Stimulated activated naive CD8-positive, alpha-beta T cell treated with anti-CD3 and anti-CD28 coated beads, Interleukin-15, Interleukin-2, amounts not matched to agents 100 ng/mL and 50 ng/mL, for 24 hours (primary cell): ENCODE results near the gene ACTN2.

ENCODE experiments used
- H3K27ac Mint-ChIP-seq: one replicate; pipeline ENCODE4 v1.8.0; 2021; ENCODE audit warnings: mild to moderate bottlenecking, mixed read lengths
- H3K27me3 Mint-ChIP-seq: one replicate; pipeline ENCODE4 v1.8.0; 2021; ENCODE audit warnings: mixed read lengths
- H3K36me3 Mint-ChIP-seq: one replicate; pipeline ENCODE4 v1.8.0; 2021; ENCODE audit warnings: low read depth, mixed read lengths
- H3K4me1 Mint-ChIP-seq: one replicate; pipeline ENCODE4 v1.8.0; 2021; ENCODE audit warnings: low read depth, mixed read lengths
- H3K4me3 Mint-ChIP-seq: one replicate; pipeline ENCODE4 v1.8.0; 2021; ENCODE audit warnings: mild to moderate bottlenecking, mixed read lengths
- H3K9me3 Mint-ChIP-seq: one replicate; pipeline ENCODE4 v1.8.0; 2021; ENCODE audit warnings: mixed read lengths

The ACTN2 gene

DNA sequence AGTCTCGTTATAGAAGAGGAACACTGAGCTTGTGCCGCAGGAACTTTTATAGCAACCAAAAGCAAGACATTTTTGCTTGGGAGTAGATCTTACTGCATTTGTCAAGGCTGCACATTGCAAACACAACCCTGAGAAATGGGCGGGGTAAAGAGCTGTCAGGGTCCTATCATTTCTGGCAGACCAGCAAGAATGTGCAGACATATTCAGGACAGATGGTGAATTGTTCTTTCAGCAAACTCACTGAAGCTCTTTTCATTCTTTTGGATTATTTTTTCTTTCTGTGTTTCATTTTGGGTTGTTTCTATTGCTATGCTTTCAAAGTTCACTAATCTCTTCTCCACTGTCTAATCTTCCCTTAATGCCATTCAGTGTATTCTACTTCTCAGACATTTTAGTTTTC lies 5.1 kb upstream of the ACTN2 start:
- Mint-ChIP-seq H3K9me3 (peaks cover 5% of the 10 kb centered on the region), H3K27ac (no peak overlapping the region), H3K4me3 (no peak overlapping the region), H3K36me3 (peaks cover 5% of the 10 kb centered on the region), H3K4me1 (peaks cover 11% of the 10 kb centered on the region), H3K27me3 (peaks cover 34% of the 10 kb centered on the region)

- H3K36me3 Mint-ChIP-seq = peaks cover 5% of the 10 kb centered on the region
- H3K27me3 Mint-ChIP-seq = peaks cover 68% of the 10 kb centered on the region
- peaks cover 18% of the 10 kb centered on the region for H3K4me1 Mint-ChIP-seq
- peak overlapping the region; percentile 18 for H3K27ac Mint-ChIP-seq
- H3K4me3 Mint-ChIP-seq = peak overlapping the region; percentile 69
- H3K9me3 Mint-ChIP-seq = peaks cover 5% of the 10 kb centered on the region
These were observed 938 bp upstream of the ACTN2 start for GRCh38 chr1:236685205-236685916.

DNA sequence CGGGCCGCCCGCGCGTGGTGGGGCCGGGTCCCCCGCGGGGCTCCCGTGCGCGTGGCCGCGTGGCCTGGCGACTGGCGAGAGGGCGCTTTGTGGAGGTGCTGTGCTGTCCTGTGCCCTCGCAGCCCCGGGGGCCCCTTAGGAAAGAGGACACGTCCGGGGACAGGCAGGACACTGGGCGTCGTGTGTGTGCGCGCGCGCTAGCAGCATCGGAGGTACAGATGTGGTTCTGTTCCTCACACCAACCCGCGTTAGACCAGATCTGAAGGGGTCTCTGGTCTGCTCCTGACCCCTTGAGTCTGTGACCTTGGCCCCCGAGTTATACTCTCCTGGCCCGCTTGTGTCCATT lies 489 bp downstream of the ACTN2 start:
- Mint-ChIP-seq H3K9me3 (peaks cover 5% of the 10 kb centered on the region), H3K27ac (no peak overlapping the region), H3K27me3 (peaks cover 69% of the 10 kb centered on the region), H3K4me1 (peaks cover 18% of the 10 kb centered on the region), H3K4me3 (peak overlapping the region; percentile 23), H3K36me3 (peaks cover 5% of the 10 kb centered on the region)

DNA sequence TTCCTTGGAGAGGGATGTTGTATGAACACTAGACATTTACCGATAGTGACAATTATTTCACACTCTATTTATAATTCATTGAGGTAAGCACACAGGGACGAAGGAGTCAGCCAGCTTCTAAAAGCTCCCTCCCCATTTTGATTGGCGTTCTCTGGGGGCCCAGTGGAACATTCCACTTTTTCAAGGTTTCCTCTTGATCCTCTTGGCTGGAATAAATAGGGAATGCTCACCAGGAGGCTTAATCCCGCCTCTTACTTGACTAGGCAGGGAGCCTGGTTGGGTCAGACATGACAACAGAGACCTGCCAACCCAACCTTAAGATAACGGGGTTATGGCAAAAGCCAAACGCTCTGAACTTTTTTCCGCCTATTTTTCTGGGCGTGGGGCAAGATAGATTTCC lies 974 bp downstream of the ACTN2 start:
- no peak overlapping the region for H3K27ac Mint-ChIP-seq
- H3K36me3 Mint-ChIP-seq = peaks cover 5% of the 10 kb centered on the region
- peaks cover 70% of the 10 kb centered on the region for H3K27me3 Mint-ChIP-seq
- H3K9me3 Mint-ChIP-seq = peaks cover 5% of the 10 kb centered on the region
- peaks cover 18% of the 10 kb centered on the region for H3K4me1 Mint-ChIP-seq
- peak overlapping the region; percentile 23 for H3K4me3 Mint-ChIP-seq

- Mint-ChIP-seq H3K9me3 (peaks cover 5% of the 10 kb centered on the region), H3K27me3 (peaks cover 75% of the 10 kb centered on the region), H3K4me1 (peaks cover 18% of the 10 kb centered on the region), H3K4me3 (no peak overlapping the region), H3K36me3 (peaks cover 5% of the 10 kb centered on the region), H3K27ac (no peak overlapping the region)
These were observed 2.4 kb downstream of the ACTN2 start for GRCh38 chr1:236688705-236689104.

DNA sequence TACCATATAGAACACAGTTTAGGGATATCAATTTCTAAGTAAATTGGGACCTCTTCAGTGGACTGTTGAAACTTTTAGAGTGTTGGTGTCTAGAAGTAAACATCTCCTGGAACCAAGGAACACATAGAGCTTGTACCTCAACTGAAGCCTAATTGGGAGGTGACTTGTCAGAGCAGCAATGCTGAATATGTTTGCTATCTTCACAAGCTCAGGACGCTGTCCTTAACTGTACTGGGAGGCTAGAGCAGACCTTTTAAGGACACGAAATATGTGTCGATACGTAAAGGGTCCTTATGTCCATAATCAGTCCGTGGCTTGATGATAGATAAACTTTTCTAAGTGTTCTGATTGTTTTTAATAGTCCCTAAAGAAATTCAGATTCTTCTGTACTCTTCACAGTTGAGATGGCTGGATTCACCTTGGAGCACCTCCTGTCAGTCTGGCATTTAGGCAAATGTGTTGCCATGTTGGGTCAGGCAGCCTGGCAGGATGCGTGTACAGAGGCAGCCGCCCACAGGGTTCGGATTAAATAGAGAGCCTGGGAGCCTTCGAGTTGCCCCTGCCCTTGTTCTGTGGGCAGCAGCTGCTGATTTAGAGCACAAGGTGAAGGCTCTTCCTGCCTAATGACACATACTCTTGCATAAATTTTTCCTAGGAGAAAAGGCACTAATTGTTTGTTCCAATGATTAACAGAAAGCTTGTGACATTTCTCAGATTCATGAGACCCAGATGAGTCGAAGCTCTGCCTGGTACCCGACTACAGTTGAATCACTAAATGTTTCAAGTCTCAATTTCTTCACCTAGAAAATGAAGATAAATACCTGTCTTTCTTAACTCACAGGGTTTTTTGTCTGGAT lies 3.6 kb downstream of the ACTN2 start:
- Mint-ChIP-seq H3K9me3 (peaks cover 5% of the 10 kb centered on the region), H3K4me3 (no peak overlapping the region), H3K27me3 (peaks cover 73% of the 10 kb centered on the region), H3K36me3 (peaks cover 5% of the 10 kb centered on the region), H3K27ac (no peak overlapping the region), H3K4me1 (peaks cover 18% of the 10 kb centered on the region)

DNA sequence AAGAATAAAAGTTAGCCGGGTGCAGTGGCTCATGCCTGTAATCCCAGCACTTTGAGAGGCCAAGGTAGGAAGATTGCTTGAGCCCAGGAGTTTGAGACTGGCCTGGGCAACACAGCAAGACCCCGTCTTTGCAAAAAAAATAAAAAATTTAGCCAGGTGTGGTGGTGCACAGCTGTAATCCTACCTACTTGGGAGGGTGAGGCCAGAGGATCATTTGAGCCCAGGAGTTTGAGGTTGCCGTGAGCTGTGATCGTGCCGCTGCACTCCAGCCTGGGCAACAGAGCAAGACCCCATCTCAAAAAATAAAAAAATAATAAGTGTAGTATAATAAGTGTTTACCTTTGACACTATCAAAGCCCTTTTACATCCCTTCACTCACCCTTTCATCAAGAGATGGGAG lies 5.0 kb downstream of the ACTN2 start:
- H3K27me3 Mint-ChIP-seq = peaks cover 62% of the 10 kb centered on the region
- H3K4me1 Mint-ChIP-seq = peaks cover 10% of the 10 kb centered on the region
- no peak overlapping the region for H3K4me3 Mint-ChIP-seq

DNA sequence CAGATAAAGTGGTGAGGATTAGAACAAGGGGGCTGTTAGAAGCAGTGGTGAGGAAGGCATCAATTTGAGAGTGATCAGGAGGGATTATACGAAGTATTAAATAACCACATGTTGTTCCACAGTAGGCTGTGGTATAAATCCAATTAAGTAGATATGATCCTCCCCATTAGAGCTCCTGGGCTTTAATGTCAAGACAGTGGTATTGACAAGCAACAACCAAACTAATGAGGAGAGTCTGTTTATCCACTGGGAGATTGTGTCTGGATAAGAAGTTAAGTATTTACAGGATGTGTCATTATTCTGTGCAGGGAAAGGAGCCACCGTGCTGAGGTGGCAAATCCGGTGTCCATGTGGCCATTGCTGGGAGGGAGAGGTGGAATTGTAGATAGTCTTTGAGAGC lies 5.8 kb downstream of the ACTN2 start:
- H3K4me3 Mint-ChIP-seq = no peak overlapping the region
- no peaks in the 10 kb centered on the region for H3K9me3 Mint-ChIP-seq
- no peaks in the 10 kb centered on the region for H3K36me3 Mint-ChIP-seq
- H3K27ac Mint-ChIP-seq = no peak overlapping the region
- H3K27me3 Mint-ChIP-seq = peaks cover 57% of the 10 kb centered on the region
- H3K4me1 Mint-ChIP-seq = peaks cover 6% of the 10 kb centered on the region

More for the DNA sequence above, 5.0 kb downstream of the ACTN2 start:
- no peaks in the 10 kb centered on the region for H3K9me3 Mint-ChIP-seq
- H3K27ac Mint-ChIP-seq = no peak overlapping the region
- no peaks in the 10 kb centered on the region for H3K36me3 Mint-ChIP-seq

- Mint-ChIP-seq H3K36me3 (no peaks in the 10 kb centered on the region), H3K9me3 (no peaks in the 10 kb centered on the region)
These were observed 6.4 kb downstream of the ACTN2 start for GRCh38 chr1:236692742-236693141.

DNA sequence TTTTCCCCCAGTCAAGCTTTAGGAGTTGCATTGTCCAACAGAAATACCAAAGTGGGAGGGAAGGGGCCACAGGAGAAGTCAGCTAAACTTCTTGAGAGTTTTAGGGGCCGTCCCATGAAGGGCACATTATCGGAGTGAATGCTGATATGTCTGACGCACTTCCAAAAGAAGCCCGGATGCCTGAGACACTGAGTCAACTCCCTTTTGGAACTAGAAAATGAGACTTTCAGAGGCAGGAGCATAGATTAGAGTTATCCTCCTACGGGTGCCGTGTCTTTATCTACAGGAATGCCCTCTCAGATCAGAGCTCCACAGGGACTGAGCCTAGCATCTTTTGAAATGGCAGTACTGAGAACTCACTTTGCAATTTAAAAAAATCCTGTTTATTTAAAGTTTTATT lies 13.1 kb downstream of the ACTN2 start:
- H3K9me3 Mint-ChIP-seq = no peaks in the 10 kb centered on the region
- H3K27ac Mint-ChIP-seq = no peak overlapping the region
- no peaks in the 10 kb centered on the region for H3K36me3 Mint-ChIP-seq
- peaks cover 30% of the 10 kb centered on the region for H3K27me3 Mint-ChIP-seq
- no peaks in the 10 kb centered on the region for H3K4me1 Mint-ChIP-seq
- no peak overlapping the region for H3K4me3 Mint-ChIP-seq

More at GRCh38 chr1:236692742-236693141, 6.4 kb downstream of the ACTN2 start:
- no peak overlapping the region for H3K4me3 Mint-ChIP-seq
- no peak overlapping the region for H3K27ac Mint-ChIP-seq
- peaks cover 55% of the 10 kb centered on the region for H3K27me3 Mint-ChIP-seq
- H3K4me1 Mint-ChIP-seq = no peaks in the 10 kb centered on the region

DNA sequence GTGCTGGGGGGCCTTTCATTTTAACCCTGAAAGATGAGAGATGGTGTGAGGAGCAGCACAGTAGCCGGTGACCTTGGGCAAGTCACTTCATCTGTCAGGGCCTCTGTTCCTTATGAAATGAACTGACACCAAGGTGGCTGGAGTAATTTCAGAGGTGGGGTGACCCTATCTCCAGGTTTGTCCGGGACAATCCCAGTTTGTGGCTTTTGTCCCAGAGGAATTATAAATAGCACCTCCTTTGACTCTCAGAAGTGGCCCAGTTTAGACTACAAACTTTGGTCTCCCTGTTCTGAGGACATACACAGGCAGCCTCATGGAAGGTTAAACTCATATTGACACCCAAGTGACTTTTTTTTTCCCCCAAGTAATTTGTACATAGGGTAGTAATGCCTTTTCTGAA lies 14.6 kb downstream of the ACTN2 start:
- H3K27me3 Mint-ChIP-seq = peaks cover 30% of the 10 kb centered on the region
- H3K36me3 Mint-ChIP-seq = no peaks in the 10 kb centered on the region
- no peak overlapping the region for H3K27ac Mint-ChIP-seq
- no peaks in the 10 kb centered on the region for H3K4me1 Mint-ChIP-seq
- no peaks in the 10 kb centered on the region for H3K9me3 Mint-ChIP-seq
- no peak overlapping the region for H3K4me3 Mint-ChIP-seq

DNA sequence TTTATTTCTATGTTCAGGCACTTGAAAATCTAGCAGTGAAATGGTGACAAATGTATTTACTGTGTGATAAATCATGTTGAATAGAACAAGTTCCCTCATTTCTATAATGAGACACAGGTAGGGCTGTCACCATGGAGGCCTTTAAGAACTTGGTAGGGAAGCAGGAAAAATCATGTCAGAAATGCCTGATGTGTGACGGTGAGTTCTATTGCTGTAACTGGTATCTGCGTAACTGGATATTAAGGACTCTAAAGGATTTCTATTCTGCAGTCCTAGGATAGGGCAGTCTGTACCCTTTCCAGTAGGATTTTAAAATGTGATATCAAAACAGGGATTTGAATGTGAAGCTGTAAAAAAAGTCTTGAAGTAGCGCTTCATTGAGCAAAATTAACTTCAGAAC lies 15.5 kb downstream of the ACTN2 start:
- Mint-ChIP-seq H3K27me3 (peaks cover 33% of the 10 kb centered on the region), H3K27ac (no peak overlapping the region), H3K4me3 (no peak overlapping the region), H3K36me3 (no peaks in the 10 kb centered on the region), H3K4me1 (no peaks in the 10 kb centered on the region), H3K9me3 (no peaks in the 10 kb centered on the region)

GRCh38 chr1:236702791-236703394 lies 16.6 kb downstream of the ACTN2 start:
- no peaks in the 10 kb centered on the region for H3K36me3 Mint-ChIP-seq
- no peak overlapping the region for H3K27ac Mint-ChIP-seq
- no peak overlapping the region for H3K4me3 Mint-ChIP-seq
- no peaks in the 10 kb centered on the region for H3K4me1 Mint-ChIP-seq
- peaks cover 26% of the 10 kb centered on the region for H3K27me3 Mint-ChIP-seq
- no peaks in the 10 kb centered on the region for H3K9me3 Mint-ChIP-seq

- no peaks in the 10 kb centered on the region for H3K36me3 Mint-ChIP-seq
- H3K27ac Mint-ChIP-seq = no peak overlapping the region
- H3K9me3 Mint-ChIP-seq = no peaks in the 10 kb centered on the region
- H3K4me1 Mint-ChIP-seq = no peaks in the 10 kb centered on the region
- peaks cover 17% of the 10 kb centered on the region for H3K27me3 Mint-ChIP-seq
- H3K4me3 Mint-ChIP-seq = no peak overlapping the region
These were observed 19.5 kb downstream of the ACTN2 start for GRCh38 chr1:236705771-236706170.

- Mint-ChIP-seq H3K27me3 (peaks cover 17% of the 10 kb centered on the region), H3K36me3 (no peaks in the 10 kb centered on the region), H3K4me1 (no peaks in the 10 kb centered on the region), H3K9me3 (no peaks in the 10 kb centered on the region), H3K4me3 (no peak overlapping the region), H3K27ac (no peak overlapping the region)
These were observed 19.9 kb downstream of the ACTN2 start for GRCh38 chr1:236706183-236706582.
